Jurkat, Clone E6-1 (cell line): ENCODE data around the gene ADAMTSL3.

Experiments
- DNase-seq: peaks from one replicate; pipeline ENCODE4 v3.0.0-alpha.2; 2011; ENCODE audit warnings: low read depth, low spot score
- H3K4me3 ChIP-seq: 2 replicates; pipeline ENCODE4 v1.5.1; 2011; ENCODE audit warnings: mild to moderate bottlenecking, low read length, control low read depth, moderate library complexity

The ADAMTSL3 gene

DNA sequence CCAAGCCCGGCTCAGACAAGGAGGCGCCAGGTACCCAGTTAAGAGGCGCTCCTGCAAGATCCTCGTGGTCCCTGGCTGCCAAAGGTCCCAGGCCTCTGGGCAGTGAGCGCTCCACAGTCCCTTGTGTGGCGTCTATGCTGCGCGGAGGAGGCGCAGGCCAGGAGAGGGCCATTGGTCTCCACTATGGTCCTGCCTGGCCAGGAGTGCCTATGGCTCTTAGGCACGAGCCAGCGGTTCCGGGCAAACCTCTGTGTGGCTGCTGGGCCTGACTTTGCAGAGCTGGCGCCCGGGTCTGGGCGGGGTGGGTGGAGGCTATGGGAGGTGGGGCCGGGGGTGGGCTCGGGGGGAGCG is 660 bp upstream of the ADAMTSL3 start:
- H3K4me3 ChIP-seq: no peak overlapping the region
- no peak for DNase-seq

- no peak for DNase-seq
- no peak overlapping the region for H3K4me3 ChIP-seq
Observed at GRCh38 chr15:83654379-83655236, 685 bp downstream of the ADAMTSL3 start.

GRCh38 chr15:83655237-83655616 is 1.3 kb downstream of the ADAMTSL3 start:
- no peak for DNase-seq
- H3K4me3 ChIP-seq: no peak overlapping the region

GRCh38 chr15:83656192-83656591 is 2.3 kb downstream of the ADAMTSL3 start:
- no peak for DNase-seq
- H3K4me3 ChIP-seq: no peak overlapping the region

- no peak overlapping the region for H3K4me3 ChIP-seq
- DNase-seq: no peak
Observed at GRCh38 chr15:83656943-83657528, 3.1 kb downstream of the ADAMTSL3 start.

GRCh38 chr15:83657549-83657948 is 3.6 kb downstream of the ADAMTSL3 start:
- no peak overlapping the region for H3K4me3 ChIP-seq
- peak; percentile 12 for DNase-seq

DNA sequence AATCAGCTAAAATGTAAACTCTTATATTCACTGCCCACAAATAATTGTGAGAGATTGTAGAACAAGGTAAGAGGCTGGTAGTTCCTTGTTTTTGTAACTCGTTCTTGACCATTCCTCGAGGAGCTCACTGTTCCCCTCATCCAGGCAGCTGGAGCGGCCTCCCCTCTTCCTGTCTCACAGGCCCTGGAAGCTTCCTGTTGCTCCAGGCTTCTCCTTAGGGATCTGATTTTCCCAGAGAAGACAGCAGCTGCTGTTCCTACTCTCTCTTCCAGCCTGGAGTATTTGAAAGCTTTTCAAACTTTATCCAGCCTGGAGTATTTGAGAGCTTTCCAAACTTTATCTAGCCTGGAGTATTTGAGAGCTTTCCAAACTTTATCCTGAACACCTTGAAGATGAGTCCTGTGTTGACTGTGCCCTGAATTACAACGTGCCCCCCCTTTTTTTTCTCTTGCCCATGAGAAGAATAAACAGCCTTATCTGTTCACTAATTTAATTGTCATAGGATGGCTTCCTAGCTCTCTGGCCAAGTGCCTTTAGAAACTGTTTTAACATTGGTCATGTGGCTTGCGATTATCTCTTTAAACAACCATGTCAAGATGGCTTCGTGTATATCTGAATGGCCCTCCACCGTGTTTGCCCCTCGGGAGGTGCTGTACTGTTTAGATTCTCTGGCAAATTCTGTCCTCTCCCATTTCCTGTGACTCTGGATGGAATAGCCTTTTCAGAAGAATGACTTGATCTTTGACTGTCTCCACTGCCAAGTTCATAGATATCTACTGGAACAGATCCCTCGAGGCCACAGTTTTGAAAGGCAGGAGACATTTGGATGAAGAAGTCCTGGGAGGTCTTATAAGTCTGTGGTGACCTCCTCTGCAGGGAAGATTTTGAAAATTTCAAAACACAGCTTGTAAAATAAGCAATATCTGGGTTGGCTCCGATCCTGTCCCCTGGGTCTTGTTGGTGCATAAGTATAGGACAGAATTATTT is 4.8 kb downstream of the ADAMTSL3 start:
- H3K4me3 ChIP-seq: no peak overlapping the region
- DNase-seq: no peak

GRCh38 chr15:83659417-83659812 is 5.5 kb downstream of the ADAMTSL3 start:
- H3K4me3 ChIP-seq: no peak overlapping the region
- no peak for DNase-seq

- no peak overlapping the region for H3K4me3 ChIP-seq
- DNase-seq: no peak
Observed at GRCh38 chr15:83665480-83665879, 11.6 kb downstream of the ADAMTSL3 start.

- DNase-seq: no peak
- no peak overlapping the region for H3K4me3 ChIP-seq
Observed at GRCh38 chr15:83670672-83671229, 16.8 kb downstream of the ADAMTSL3 start.

GRCh38 chr15:83671603-83672002 is 17.7 kb downstream of the ADAMTSL3 start:
- no peak for DNase-seq
- H3K4me3 ChIP-seq: no peak overlapping the region

- DNase-seq: no peak
- H3K4me3 ChIP-seq: no peak overlapping the region
Observed at GRCh38 chr15:83673385-83673784, 19.5 kb downstream of the ADAMTSL3 start.

- no peak for DNase-seq
- H3K4me3 ChIP-seq: no peak overlapping the region
Observed at GRCh38 chr15:83682476-83683088, 28.7 kb downstream of the ADAMTSL3 start.

DNA sequence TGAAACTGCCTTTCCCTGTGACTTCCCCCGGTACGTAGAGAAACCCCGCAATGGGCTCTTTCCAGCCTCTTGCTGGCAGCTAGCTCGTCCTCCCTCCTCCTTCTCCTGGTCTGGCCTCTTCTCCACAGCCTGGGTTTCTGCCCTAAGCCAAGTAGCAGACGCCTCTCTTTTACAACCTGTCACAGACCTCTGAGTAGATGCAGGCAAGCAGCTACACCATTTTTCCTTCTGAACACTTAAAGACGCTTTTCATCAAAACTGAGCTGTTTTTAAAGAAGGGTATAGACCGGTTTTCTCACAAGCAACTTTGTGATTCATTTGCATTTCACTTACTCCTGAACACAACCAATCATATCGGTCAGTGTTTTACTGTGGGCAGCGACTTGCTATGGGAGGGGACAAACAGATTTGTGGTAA is 32.0 kb downstream of the ADAMTSL3 start:
- DNase-seq: no peak
- H3K4me3 ChIP-seq: no peak overlapping the region

GRCh38 chr15:83688201-83688600 is 34.3 kb downstream of the ADAMTSL3 start:
- DNase-seq: no peak
- no peak overlapping the region for H3K4me3 ChIP-seq

- H3K4me3 ChIP-seq: no peak overlapping the region
- no peak for DNase-seq
Observed at GRCh38 chr15:83690676-83691075, 36.8 kb downstream of the ADAMTSL3 start.

DNA sequence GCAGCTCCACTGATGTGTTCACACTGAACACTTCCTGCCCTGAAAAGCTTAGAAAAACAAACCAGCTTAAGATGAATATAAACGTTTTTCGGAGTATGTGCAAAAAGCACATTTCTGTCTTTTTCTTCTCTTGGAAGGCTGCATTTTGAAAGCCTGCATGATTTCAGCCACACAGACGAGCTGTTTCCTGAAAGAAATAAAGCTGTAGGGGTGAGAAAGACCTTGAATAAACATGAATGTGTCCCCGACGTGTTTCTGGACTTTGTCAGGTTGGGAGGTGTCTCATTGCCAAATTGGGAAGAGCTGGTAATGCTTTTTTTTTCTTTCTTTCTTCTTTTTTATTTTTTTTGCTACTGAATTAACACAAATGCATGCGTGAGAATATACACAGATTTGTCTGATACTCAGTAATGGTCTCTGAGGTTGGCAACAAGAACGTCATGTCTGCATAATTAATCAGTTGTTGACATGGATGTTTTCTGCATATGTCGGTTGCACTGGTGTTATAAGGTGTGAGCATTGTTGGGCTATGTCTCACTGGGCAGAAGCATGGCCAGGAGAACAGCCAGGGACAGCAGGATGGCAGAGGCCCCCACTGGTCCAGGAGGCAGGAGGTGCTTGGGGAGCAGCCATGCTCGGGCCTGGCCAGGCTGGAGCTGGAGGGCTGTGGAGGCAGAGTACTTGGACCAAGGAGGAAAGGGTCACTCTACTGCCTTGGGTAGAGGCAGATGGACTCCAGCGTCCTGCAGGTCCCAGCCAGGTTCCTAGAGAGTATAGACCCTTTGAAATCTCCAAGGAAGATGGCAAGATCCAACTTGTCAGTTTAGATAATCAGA is 39.0 kb downstream of the ADAMTSL3 start:
- H3K4me3 ChIP-seq: no peak overlapping the region
- no peak for DNase-seq

DNA sequence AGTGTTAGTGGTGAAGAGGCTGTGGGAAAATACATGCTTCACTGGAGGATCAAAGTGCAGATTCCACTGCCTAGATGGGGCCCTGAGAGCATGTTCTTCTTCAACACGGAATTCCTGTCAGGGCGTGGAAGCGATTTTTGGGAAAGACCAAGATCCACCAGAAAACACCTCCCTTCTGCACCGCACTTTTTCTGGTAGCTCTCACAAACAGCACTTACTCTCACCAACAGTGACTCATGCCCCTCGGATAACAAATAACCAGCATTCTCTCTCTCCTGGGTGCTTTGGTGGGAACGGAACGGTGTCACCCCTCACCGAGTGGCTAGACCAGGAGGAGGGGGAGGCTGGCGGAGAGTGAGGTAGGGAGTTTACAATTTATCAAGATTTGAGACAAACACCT is 40.1 kb downstream of the ADAMTSL3 start:
- no peak overlapping the region for H3K4me3 ChIP-seq
- DNase-seq: no peak
